ENCODE measurements around the gene MYO1D.

DNA sequence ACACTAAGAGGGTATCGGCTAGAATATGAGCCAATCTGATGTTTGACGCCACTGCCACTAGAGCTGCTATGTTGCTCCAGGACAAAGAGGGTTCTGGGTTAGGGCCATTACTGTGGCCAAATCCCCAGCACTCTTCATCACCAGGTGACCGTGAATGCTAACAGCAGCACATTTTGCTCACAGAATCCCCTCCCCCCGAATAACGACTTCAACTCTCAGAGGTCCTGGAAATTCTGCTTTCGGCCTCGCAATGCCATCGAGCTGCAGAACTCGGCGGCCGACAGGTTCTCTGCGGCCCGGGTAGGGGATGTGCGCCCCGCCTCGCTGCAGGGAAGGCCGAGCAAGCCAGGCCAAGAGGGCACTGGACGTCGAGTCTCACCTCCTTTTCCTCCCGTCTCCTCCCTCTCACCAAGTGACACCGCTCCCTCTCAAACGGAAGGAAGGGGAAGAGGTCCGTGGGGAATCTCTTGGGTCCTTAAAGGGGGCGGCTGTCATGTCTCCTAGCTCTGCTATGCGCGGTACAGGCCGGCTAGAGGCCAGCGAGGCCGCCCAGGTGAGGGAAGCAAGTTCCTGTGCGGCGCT lies 358.2 kb downstream of the MYO1D start:
- TF ChIP-seq, protein P1, sequence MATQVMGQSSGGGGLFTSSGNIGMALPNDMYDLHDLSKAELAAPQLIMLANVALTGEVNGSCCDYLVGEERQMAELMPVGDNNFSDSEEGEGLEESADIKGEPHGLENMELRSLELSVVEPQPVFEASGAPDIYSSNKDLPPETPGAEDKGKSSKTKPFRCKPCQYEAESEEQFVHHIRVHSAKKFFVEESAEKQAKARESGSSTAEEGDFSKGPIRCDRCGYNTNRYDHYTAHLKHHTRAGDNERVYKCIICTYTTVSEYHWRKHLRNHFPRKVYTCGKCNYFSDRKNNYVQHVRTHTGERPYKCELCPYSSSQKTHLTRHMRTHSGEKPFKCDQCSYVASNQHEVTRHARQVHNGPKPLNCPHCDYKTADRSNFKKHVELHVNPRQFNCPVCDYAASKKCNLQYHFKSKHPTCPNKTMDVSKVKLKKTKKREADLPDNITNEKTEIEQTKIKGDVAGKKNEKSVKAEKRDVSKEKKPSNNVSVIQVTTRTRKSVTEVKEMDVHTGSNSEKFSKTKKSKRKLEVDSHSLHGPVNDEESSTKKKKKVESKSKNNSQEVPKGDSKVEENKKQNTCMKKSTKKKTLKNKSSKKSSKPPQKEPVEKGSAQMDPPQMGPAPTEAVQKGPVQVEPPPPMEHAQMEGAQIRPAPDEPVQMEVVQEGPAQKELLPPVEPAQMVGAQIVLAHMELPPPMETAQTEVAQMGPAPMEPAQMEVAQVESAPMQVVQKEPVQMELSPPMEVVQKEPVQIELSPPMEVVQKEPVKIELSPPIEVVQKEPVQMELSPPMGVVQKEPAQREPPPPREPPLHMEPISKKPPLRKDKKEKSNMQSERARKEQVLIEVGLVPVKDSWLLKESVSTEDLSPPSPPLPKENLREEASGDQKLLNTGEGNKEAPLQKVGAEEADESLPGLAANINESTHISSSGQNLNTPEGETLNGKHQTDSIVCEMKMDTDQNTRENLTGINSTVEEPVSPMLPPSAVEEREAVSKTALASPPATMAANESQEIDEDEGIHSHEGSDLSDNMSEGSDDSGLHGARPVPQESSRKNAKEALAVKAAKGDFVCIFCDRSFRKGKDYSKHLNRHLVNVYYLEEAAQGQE (IDR thresholded peaks at IDR 0.05; ENCODE audit: low read depth): no peak
- TF ChIP-seq FOXM1 (IDR thresholded peaks at IDR 0.05; ENCODE audit: borderline replicate concordance, low read depth): no peak
- no peak for TF ChIP-seq TAF1 (IDR thresholded peaks at IDR 0.05; ENCODE audit: low read depth)
- TF ChIP-seq, protein P2, sequence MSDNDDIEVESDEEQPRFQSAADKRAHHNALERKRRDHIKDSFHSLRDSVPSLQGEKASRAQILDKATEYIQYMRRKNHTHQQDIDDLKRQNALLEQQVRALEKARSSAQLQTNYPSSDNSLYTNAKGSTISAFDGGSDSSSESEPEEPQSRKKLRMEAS (IDR thresholded peaks at IDR 0.05): no peak
- TF ChIP-seq CREB1 (IDR thresholded peaks at IDR 0.05; ENCODE audit: low read depth): no peak
- TF ChIP-seq TEAD4 (IDR thresholded peaks at IDR 0.05): no peak
- TF ChIP-seq CEBPB (IDR thresholded peaks at IDR 0.05): no peak
- TF ChIP-seq, protein P3, sequence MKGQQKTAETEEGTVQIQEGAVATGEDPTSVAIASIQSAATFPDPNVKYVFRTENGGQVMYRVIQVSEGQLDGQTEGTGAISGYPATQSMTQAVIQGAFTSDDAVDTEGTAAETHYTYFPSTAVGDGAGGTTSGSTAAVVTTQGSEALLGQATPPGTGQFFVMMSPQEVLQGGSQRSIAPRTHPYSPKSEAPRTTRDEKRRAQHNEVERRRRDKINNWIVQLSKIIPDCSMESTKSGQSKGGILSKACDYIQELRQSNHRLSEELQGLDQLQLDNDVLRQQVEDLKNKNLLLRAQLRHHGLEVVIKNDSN (IDR thresholded peaks at IDR 0.05): no peak
- TF ChIP-seq EGR1 (IDR thresholded peaks at IDR 0.05): no peak
- no peak for TF ChIP-seq EP300 (IDR thresholded peaks at IDR 0.05; ENCODE audit: borderline replicate concordance)
- no peak for TF ChIP-seq RAD21 (IDR thresholded peaks at IDR 0.05; ENCODE audit: low read depth)

All from Ishikawa (cell line).